GM15510 (cell line): ENCODE data around the gene EGLN3.

Source experiments
- POLR2A ChIP-seq: IDR thresholded peaks from 3 replicates; pipeline ENCODE4 v1.6.1; 2011; ENCODE audit warnings: borderline replicate concordance; ENCODE audit not compliant: insufficient read length; ENCODE audit errors: extremely low read depth

EGLN3 gene

DNA sequence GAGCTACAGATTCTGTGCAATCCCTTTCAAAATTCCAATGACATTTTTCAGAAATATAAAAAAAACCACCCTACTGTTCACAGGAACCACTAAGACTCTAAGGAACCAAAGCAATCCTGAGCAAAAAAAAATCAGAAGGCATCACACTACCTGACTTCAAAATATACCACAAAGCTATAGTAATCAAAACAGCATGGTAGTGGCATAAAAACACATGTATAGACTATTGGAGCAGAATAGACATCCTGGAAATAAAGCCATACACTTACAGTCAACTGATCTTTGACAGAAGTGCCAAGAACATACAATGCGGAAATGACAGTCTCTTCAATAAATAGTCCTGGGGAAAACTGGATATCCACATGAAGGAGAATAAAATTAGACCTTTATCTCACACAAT lies 56.5 kb downstream of the EGLN3 start:
- TF ChIP-seq POLR2A: no peak

DNA sequence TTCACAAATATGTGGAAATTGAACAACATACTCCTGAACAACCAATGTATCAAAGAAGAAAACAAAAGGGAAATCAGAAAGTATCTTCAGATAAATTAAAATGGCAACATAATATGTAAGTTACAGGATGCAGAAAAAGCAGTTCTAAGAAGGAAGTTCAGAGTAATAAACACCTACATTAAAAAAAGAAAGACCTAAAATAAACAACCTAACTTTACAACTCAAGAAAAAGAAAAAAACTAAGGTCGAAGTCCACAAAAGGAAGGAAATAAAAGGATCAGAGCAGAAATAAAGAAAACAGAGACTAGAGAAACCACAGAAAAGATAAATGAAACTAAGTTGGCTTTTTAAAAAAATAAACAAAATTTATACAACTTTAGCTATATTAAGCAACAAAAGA lies 59.2 kb downstream of the EGLN3 start:
- TF ChIP-seq POLR2A: no peak

DNA sequence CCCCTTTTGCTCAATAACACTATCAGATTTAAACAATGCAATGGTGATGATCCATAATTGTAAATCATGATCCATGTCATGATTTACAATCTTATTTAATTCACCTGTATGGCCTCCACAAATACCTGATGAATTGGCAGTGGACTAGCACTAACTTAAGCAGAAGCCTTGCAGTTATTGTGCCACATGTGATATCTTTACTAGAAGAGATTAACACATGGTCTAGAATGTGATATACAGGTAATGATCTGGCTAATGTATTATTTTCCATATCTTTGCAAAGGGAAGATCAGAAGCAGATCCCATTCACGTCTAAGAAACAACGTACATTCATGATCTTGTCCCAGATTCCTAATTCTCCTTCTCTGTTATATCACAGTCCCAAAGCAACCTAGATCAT lies 66.0 kb downstream of the EGLN3 start:
- TF ChIP-seq POLR2A: no peak

DNA sequence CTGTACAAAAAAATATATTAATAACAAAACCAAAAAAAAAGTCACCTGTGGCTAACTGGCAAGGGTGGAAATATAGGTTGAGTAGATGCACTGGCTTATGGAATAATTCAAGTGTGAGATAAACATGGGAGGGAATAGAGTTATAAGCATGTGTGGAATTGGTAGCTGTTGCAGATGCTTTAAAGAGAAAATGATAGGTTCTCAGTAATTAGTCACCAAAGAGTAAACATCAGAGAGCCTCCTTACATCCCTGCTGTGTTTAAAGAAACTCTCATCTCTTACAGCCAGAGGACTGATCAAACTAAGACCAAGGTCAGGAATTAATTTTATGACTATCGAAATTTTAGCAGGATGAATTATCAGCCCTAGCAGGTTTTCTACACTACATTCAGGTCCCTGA lies 70.5 kb downstream of the EGLN3 start:
- no peak for TF ChIP-seq POLR2A

DNA sequence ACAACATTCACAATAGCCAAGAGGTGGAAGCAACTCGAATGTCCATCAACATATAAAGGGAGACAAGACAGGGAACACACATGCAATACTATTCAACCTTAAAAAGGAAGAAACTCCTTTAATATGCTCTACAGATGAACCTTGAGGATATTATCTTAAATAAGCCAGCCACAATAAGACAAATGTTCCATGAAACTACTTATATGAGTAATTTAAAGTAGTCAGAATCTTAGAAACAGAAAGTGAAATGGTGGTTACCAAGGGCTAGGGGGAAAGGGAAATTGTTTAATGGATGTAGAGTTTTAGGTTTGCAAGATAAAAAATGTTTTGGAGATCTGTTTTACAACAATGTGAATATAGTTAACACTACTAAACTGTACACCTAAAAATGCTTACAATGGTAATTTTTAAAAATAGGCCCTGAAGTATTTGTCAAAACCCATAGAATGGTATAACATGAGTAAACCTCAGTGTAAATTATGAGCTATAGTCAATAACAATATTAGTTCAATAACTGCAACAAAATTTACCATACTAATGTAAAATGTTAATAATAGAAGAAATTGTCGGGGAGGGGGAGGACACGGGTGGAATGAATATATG lies 71.1 kb downstream of the EGLN3 start:
- TF ChIP-seq POLR2A: no peak

DNA sequence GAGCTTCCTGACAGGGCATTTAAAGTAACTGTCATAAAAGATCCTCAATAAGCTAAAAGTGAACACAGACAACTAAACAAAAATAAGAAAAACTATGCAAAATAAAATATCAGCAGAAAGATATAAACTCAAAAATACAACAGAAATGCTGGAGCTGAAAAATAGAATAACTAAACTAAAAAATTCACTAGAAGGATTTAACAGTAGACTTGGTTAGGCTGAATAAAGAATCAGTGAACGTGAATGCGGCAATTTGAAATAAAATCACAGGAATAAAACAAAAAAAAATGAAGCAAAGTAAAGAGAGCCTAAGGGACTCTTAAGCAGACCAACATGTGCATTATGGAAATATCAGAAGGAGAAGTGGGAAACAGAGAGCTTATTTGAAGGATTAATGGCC lies 74.6 kb downstream of the EGLN3 start:
- TF ChIP-seq POLR2A: no peak
